H9 (cell line): ENCODE measurements around the gene CDK17. TPM values are rescaled to one million over a fixed set of nuclear protein-coding genes. Genes with fewer than 3 reads are reported as not detected.
A peak's percentile ranks its signal among the peaks of the same experiment; 100 is the strongest.
"Not testable (repeated sequence)": the region's sequence is repeated elsewhere in the genome, so short reads cannot be mapped to it uniquely, and the experiment has no call there.

Source experiments
- DNase-seq: peaks from one replicate; pipeline ENCODE4 v3.0.0-alpha.2; 2017
- H2AFZ ChIP-seq: one replicate; pipeline ENCODE4 v1.6.1; 2013; ENCODE audit warnings: mild to moderate bottlenecking, low read length, control low read depth, moderate library complexity
- H2AK5ac ChIP-seq: 2 replicates; pipeline ENCODE4 v1.6.1; 2013; ENCODE audit warnings: low read length, control low read depth, mixed read lengths; ENCODE audit not compliant: insufficient read length
- H2BK120ac ChIP-seq: one replicate; pipeline ENCODE4 v1.6.1; 2013; ENCODE audit warnings: low read depth, mild to moderate bottlenecking, low read length, control low read depth, inconsistent platforms; ENCODE audit not compliant: poor library complexity, severe bottlenecking
- H2BK12ac ChIP-seq: 2 replicates; pipeline ENCODE4 v1.6.1; 2013; ENCODE audit warnings: low read length, control low read depth, mixed read lengths, low read depth; ENCODE audit not compliant: insufficient read length
- H2BK15ac ChIP-seq: 2 replicates; pipeline ENCODE4 v1.6.1; 2013; ENCODE audit warnings: low read depth, low read length, control low read depth
- H2BK20ac ChIP-seq: one replicate; pipeline ENCODE4 v1.6.1; 2013; ENCODE audit warnings: low read depth, mild to moderate bottlenecking, low read length, control low read depth, inconsistent platforms; ENCODE audit not compliant: poor library complexity, severe bottlenecking
- H2BK5ac ChIP-seq: 2 replicates; pipeline ENCODE4 v1.6.1; 2013; ENCODE audit warnings: low read length, control low read depth, mixed read lengths; ENCODE audit not compliant: insufficient read length
- H3K14ac ChIP-seq: 2 replicates; pipeline ENCODE4 v1.6.1; 2013; ENCODE audit warnings: low read length, control low read depth; ENCODE audit not compliant: insufficient read depth
- H3K18ac ChIP-seq: 2 replicates; pipeline ENCODE4 v1.6.1; 2013; ENCODE audit warnings: low read depth, mild to moderate bottlenecking, mixed read lengths, low read length, control low read depth; ENCODE audit not compliant: insufficient read length
- H3K23ac ChIP-seq: 2 replicates; pipeline ENCODE4 v1.6.1; 2013; ENCODE audit warnings: low read length, control low read depth, mixed read lengths, low read depth; ENCODE audit not compliant: insufficient read length
- H3K23me2 ChIP-seq: 2 replicates; pipeline ENCODE4 v1.6.1; 2013; ENCODE audit warnings: low read depth, mild to moderate bottlenecking, mixed read lengths, low read length, control low read depth; ENCODE audit not compliant: insufficient read length, poor library complexity, severe bottlenecking
- H3K27ac ChIP-seq: 2 replicates; pipeline ENCODE4 v1.5.1; 2013; ENCODE audit warnings: low read length, control low read depth, mixed read lengths, low read depth; ENCODE audit not compliant: insufficient read length
- H3K27me3 ChIP-seq: 2 replicates; pipeline ENCODE4 v1.6.1; 2013; ENCODE audit warnings: low read length, control low read depth, inconsistent platforms; ENCODE audit not compliant: insufficient read depth
- H3K4ac ChIP-seq: 2 replicates; pipeline ENCODE4 v1.6.1; 2013; ENCODE audit warnings: low read depth, mild to moderate bottlenecking, control low read depth, inconsistent platforms, low read length, moderate library complexity
- H3K4me1 ChIP-seq: 2 replicates; pipeline ENCODE4 v1.6.1; 2013; ENCODE audit warnings: low read length, control low read depth, inconsistent platforms; ENCODE audit not compliant: insufficient read depth
- H3K4me2 ChIP-seq: 2 replicates; pipeline ENCODE4 v1.6.1; 2013; ENCODE audit warnings: low read length, control low read depth, mixed read lengths; ENCODE audit not compliant: insufficient read length, insufficient read depth
- H3K56ac ChIP-seq: 2 replicates; pipeline ENCODE4 v1.6.1; 2013; ENCODE audit warnings: low read depth, mild to moderate bottlenecking, mixed read lengths, low read length, control low read depth; ENCODE audit not compliant: insufficient read length
- H3K79me1 ChIP-seq: 2 replicates; pipeline ENCODE4 v1.6.1; 2013; ENCODE audit warnings: low read depth, mild to moderate bottlenecking, moderate library complexity, low read length, control low read depth, inconsistent platforms; ENCODE audit not compliant: insufficient read depth, poor library complexity, severe bottlenecking
- H3K79me2 ChIP-seq: 2 replicates; pipeline ENCODE4 v1.6.1; 2013; ENCODE audit warnings: low read length, control low read depth, inconsistent platforms; ENCODE audit not compliant: insufficient read depth
- H3K9ac ChIP-seq: 2 replicates; pipeline ENCODE4 v1.6.1; 2013; ENCODE audit warnings: low read length, control low read depth, mixed read lengths; ENCODE audit not compliant: insufficient read length; ENCODE audit errors: extremely low read depth
- H3K9me3 ChIP-seq: one replicate; pipeline ENCODE4 v1.6.1; 2013; ENCODE audit warnings: low read depth, low read length, inconsistent platforms; ENCODE audit not compliant: control insufficient read depth
- H3T11ph ChIP-seq: one replicate; pipeline ENCODE4 v1.6.1; 2013; ENCODE audit warnings: mild to moderate bottlenecking, low read length, control low read depth, inconsistent platforms
- H4K20me1 ChIP-seq: one replicate; pipeline ENCODE4 v1.6.1; 2013; ENCODE audit not compliant: control insufficient read depth, insufficient read length, insufficient read depth
- H4K5ac ChIP-seq: 2 replicates; pipeline ENCODE4 v1.6.1; 2013; ENCODE audit warnings: low read depth, mild to moderate bottlenecking, mixed read lengths, low read length, control low read depth; ENCODE audit not compliant: insufficient read length
- H4K8ac ChIP-seq: replicated peaks from 2 replicates; pipeline ENCODE4 v1.6.1; 2013; ENCODE audit warnings: low read length, control low read depth, mixed read lengths, low read depth; ENCODE audit not compliant: insufficient read length
- H4K91ac ChIP-seq: 2 replicates; pipeline ENCODE4 v1.6.1; 2013; ENCODE audit warnings: low read depth, mild to moderate bottlenecking, moderate library complexity, mixed read lengths, low read length, control low read depth; ENCODE audit not compliant: insufficient read length
- H3K27ac Mint-ChIP-seq, 3 experiments: 2 replicates in 2 of 3; 3 replicates in 1 of 3; pipeline ENCODE4 v1.8.0; 2020 to 2021; ENCODE audit warnings: mixed read lengths in 3 of 3, mild to moderate bottlenecking in 1 of 3, moderate library complexity in 1 of 3
- H3K27me3 Mint-ChIP-seq: 2 replicates; pipeline ENCODE4 v1.8.0; 2021; ENCODE audit warnings: low read depth, mild to moderate bottlenecking, moderate library complexity, mixed read lengths
- H3K36me3 Mint-ChIP-seq, 3 experiments: 2 replicates in 2 of 3; 3 replicates in 1 of 3; pipeline ENCODE4 v1.8.0; 2020 to 2021; ENCODE audit warnings: low read depth in 3 of 3, mixed read lengths in 3 of 3; ENCODE audit not compliant: insufficient read depth in 1 of 3
- H3K4me1 Mint-ChIP-seq, 2 experiments: 2 replicates each; pipeline ENCODE4 v1.8.0; 2020; ENCODE audit warnings: mixed read lengths in 2 of 2
- H3K4me3 Mint-ChIP-seq, 2 experiments: 2 replicates in 1 of 2; 3 replicates in 1 of 2; pipeline ENCODE4 v1.8.0; 2020 to 2021; ENCODE audit warnings: mild to moderate bottlenecking in 2 of 2, mixed read lengths in 2 of 2, moderate library complexity in 1 of 2
- H3K9me3 Mint-ChIP-seq, 2 experiments: 2 replicates in 1 of 2; 3 replicates in 1 of 2; pipeline ENCODE4 v1.8.0; 2020; ENCODE audit warnings: mild to moderate bottlenecking in 2 of 2, mixed read lengths in 2 of 2, moderate library complexity in 1 of 2
- WGBS: extraction: QIAGEN DNeasy Blood & Tissue Kit; methylation state at CpG from one replicate; pipeline ENCODE4 v1.1.7; 2013; ENCODE audit warnings: missing lambda C conversion rate, low lambda C conversion rate, mixed read lengths; ENCODE audit not compliant: insufficient read length; ENCODE audit errors: extremely low coverage; 5-methylcytosine and 5-hydroxymethylcytosine counted together
- total RNA-seq: library from RNA; stranded (reverse); gene quantifications from 2 replicates; pipeline ENCODE4 v1.2.1, GENCODE V29; 2021
- TF ChIP-seq, protein P1 (sequence below): fragments of 200-600 bp; sonication (generic); conservative IDR thresholded peaks from 3 replicates; pipeline ENCODE4 v1.8.0; 2021; ENCODE audit warnings: antibody characterized with exemption, mild to moderate bottlenecking

Gene CDK17
- total RNA-seq, 1 experiment from 2014 or later = 28.8 TPM

DNA sequence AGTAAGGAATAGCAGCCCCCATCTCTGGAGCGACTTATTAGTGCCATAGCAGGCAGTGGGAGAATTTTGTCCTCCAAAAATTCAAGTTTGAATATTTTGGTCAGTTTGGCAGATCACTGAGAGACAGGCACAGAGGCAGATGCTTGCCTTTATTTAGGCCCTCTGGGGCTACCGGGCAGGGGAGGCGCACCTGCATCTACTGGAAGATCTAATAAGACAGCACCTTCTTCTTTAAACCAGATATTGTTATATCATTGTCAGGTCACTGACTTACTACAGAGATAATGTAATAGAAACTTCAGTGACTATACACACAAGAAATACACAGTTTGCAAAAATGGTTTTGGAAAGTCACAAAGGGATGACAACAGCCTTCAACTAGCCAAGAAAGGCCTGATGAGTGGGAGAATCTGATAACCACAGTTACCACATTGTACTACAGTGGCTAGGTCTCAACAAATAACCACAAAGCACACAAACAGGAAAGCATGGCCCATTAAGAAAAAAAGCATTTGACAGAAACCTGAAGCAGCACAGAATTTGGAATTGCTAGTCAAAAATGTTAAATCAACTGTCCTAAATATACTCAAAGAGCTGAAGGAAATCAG, 56.8 kb downstream of the CDK17 start:
- no peak overlapping the region for H2BK120ac ChIP-seq
- Mint-ChIP-seq H3K4me1 (peaks cover 12 to 13% of the 10 kb centered on the region in 2 experiments), H3K27ac (peak overlapping the region in 1 of 3 experiments; percentile 45; a peak in 1 of 7 replicates), H3K36me3 (peaks cover 20 to 29% (median 24%) of the 10 kb centered on the region in 3 experiments), H3K4me3 (no peak overlapping the region; a peak in 1 of 5 replicates), H3K9me3 (peaks cover 22 to 23% of the 10 kb centered on the region in 2 experiments), H3K27me3 (no peaks in the 10 kb centered on the region)
- H3K9me3 ChIP-seq = no peaks in the 10 kb centered on the region
- no peak overlapping the region for H3K14ac ChIP-seq
- no peak overlapping the region for H4K91ac ChIP-seq
- H3K79me1 ChIP-seq = no peaks in the 10 kb centered on the region
- H3K18ac ChIP-seq = no peak overlapping the region
- H2BK12ac ChIP-seq = no peak overlapping the region
- H3K4me2 ChIP-seq = no peak overlapping the region
- no peak overlapping the region for H3T11ph ChIP-seq
- TF ChIP-seq, protein P1, sequence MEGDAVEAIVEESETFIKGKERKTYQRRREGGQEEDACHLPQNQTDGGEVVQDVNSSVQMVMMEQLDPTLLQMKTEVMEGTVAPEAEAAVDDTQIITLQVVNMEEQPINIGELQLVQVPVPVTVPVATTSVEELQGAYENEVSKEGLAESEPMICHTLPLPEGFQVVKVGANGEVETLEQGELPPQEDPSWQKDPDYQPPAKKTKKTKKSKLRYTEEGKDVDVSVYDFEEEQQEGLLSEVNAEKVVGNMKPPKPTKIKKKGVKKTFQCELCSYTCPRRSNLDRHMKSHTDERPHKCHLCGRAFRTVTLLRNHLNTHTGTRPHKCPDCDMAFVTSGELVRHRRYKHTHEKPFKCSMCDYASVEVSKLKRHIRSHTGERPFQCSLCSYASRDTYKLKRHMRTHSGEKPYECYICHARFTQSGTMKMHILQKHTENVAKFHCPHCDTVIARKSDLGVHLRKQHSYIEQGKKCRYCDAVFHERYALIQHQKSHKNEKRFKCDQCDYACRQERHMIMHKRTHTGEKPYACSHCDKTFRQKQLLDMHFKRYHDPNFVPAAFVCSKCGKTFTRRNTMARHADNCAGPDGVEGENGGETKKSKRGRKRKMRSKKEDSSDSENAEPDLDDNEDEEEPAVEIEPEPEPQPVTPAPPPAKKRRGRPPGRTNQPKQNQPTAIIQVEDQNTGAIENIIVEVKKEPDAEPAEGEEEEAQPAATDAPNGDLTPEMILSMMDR = no peak
- H3K56ac ChIP-seq = no peak overlapping the region
- H2BK15ac ChIP-seq = no peak overlapping the region
- H3K79me2 ChIP-seq = peaks cover 3% of the 10 kb centered on the region; the same call in 1 of the 2 replicates
- H4K5ac ChIP-seq = no peak overlapping the region
- no peak overlapping the region for H3K9ac ChIP-seq
- H2BK5ac ChIP-seq = no peak overlapping the region
- WGBS = no CpG with 5 or more reads among the region's 3 CpGs
- no peaks in the 10 kb centered on the region for H3K4me1 ChIP-seq
- no peak for DNase-seq
- no peak overlapping the region for H2BK20ac ChIP-seq
- H4K20me1 ChIP-seq = no peaks in the 10 kb centered on the region
- H2AFZ ChIP-seq = no peak overlapping the region
- H4K8ac ChIP-seq = no peak overlapping the region
- no peak overlapping the region for H3K23ac ChIP-seq
- no peak overlapping the region for H2AK5ac ChIP-seq
- no peaks in the 10 kb centered on the region for H3K27me3 ChIP-seq
- H3K4ac ChIP-seq = no peak overlapping the region
- H3K23me2 ChIP-seq = no peaks in the 10 kb centered on the region
- H3K27ac ChIP-seq = no peak overlapping the region

DNA sequence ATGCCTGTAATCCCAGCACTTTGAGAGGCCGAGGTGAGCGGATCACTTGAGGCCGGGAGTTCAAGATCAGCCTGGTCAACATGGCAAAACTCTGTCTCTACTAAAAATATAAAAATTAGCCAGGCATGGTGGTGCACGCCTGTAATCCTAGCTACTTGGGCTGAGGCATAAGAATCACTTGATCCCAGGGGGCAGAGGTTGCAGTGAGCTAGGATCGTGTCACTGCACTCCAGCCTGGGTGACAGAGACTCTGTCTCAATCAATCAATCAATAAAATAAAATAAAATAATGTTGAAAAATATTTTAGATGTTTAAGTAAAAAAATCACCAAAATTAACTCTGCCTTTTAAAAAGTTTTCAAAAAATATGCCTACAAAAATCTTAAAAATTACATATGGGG, 60.6 kb downstream of the CDK17 start:
- H4K8ac ChIP-seq, H3K4me1 Mint-ChIP-seq, H2AFZ ChIP-seq, H4K91ac ChIP-seq, H2BK20ac ChIP-seq, H3K27ac Mint-ChIP-seq, H3K79me1 ChIP-seq, H2BK5ac ChIP-seq, H3K9ac ChIP-seq, H3K79me2 ChIP-seq, H3K56ac ChIP-seq, H3K23ac ChIP-seq, H3K27me3 ChIP-seq, H3T11ph ChIP-seq, H2BK15ac ChIP-seq, H2BK120ac ChIP-seq, H4K20me1 ChIP-seq, H2AK5ac ChIP-seq, H3K27ac ChIP-seq, H3K27me3 Mint-ChIP-seq, H3K18ac ChIP-seq, H3K4me3 Mint-ChIP-seq, DNase-seq, H3K4me2 ChIP-seq, H3K4ac ChIP-seq, H2BK12ac ChIP-seq, H3K23me2 ChIP-seq, H3K14ac ChIP-seq, H3K9me3 ChIP-seq, H4K5ac ChIP-seq, H3K4me1 ChIP-seq: not testable (repeated sequence)
- Mint-ChIP-seq H3K9me3 (peaks cover 23 to 26% of the 10 kb centered on the region in 2 experiments), H3K36me3 (peaks cover 20 to 31% (median 22%) of the 10 kb centered on the region in 3 experiments)
- WGBS = no CpG with 5 or more reads among the region's 5 CpGs
